HG03575 (cell line): ENCODE data around the gene UCP2.

Experiments used
- ATAC-seq: cut with Tn5 transposase; IDR thresholded peaks from one replicate; pipeline ENCODE4 v1.9.1; 2021; ENCODE audit not compliant: unreplicated experiment, insufficient number of reproducible peaks, low FRiP score; ENCODE audit errors: extremely low read depth

UCP2 gene

GRCh38 chr11:74011360-74012073, 28.9 kb upstream of the UCP2 start:
- ATAC-seq: peak; percentile 40

GRCh38 chr11:74010306-74011300, 28.0 kb upstream of the UCP2 start:
- no peak for ATAC-seq

- ATAC-seq: no peak
Observed at GRCh38 chr11:74009675-74010305, 27.1 kb upstream of the UCP2 start.

- no peak for ATAC-seq
Observed at GRCh38 chr11:74009230-74009547, 26.5 kb upstream of the UCP2 start.

GRCh38 chr11:74008373-74009229, 26.0 kb upstream of the UCP2 start, which contains the start of gene UCP3:
Gene UCP3, minus strand, starts transcription at chr11:74009085. Its CDS starts 2,043 bp downstream, at chr11:74007042.
- ATAC-seq: no peak

GRCh38 chr11:74007691-74008372, 25.2 kb upstream of the UCP2 start:
- no peak for ATAC-seq

DNA sequence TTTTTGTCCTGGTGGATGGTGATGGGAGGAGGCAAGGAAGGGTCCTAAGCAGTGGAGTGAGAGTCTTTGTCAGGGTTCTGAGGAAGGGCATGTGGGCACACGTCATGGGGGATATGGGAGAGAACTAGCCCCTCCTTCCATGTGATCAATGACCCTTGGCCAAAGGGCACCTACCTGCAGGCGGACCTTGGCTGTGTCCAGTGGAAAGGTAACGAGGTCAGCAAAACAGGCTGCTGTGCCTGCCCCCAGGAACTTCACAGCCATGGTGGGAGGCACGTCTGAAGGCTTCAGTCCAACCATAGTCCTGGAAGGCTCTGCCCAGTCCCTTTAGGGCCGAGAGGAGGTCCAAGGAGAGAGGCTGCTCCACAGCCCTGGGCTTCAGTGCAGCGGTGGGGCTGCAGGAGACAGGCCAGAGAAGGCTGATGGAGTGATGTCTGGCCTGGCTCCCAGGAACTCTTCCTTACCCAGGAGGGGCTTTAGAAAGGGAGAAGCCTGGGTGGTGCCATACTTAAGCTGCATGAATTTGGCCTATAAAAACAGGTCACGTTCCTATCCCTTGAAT, 24.2 kb upstream of the UCP2 start:
- no peak for ATAC-seq

DNA sequence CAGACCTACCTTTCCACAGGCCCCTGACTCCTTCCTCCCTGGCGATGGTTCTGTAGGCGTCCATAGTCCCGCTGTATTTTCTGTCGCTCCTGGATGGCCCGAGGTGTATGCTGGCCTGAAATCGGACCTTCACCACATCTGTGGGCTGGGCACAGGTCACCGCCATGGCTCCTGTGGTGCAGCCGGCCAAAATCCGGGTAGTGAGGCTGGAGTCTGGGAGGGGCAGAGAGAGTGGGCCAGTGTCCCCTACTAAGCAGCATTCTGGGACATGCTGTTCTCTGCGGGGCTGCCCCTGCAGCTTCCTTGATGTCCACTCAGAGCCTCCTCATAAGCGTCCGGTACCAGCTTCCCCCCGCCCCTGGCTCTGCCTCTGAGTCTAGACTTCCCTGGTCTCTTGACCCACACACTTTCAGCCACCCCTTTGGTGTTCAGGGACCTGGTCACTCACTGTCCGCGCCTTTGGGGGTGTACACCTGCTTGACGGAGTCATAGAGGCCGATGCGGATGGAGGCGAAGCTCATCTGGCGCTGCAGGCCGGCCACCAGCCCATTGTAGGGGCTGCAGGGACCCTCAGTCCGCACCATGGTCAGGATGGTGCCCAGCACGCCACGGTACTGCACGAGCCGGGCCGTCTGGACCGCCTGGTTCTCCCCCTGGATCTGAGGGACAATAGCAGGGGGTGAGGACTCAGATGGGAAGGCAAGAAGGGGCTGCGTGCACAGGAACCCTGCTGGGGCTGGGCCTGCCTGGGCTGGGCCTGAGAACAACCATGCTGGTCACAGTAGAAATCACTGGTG, 23.3 kb upstream of the UCP2 start:
- ATAC-seq: no peak

GRCh38 chr11:74004759-74005615, 22.3 kb upstream of the UCP2 start:
- ATAC-seq: no peak

GRCh38 chr11:74004046-74004695, 21.5 kb upstream of the UCP2 start:
- no peak for ATAC-seq

DNA sequence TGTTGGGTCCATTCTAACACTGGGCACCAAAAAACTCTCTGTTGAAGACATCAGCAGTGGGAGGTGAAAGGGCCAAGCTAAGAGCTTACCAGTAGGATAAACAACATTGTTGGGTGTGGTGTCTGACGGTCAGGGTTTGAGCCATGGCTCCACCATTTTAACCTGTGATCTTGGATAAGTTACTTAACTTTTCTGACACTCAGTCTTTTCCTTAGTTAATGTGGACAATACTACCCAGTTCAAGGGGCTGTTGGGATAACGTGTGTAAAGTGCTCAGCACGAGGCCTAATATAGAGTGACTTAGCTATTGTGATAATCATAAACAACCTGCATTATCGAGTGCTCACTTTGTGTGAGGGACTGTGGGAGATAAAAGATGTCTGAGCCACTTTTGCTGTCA, 20.2 kb upstream of the UCP2 start:
- no peak for ATAC-seq

- no peak for ATAC-seq
Observed at GRCh38 chr11:74001822-74002286, 19.2 kb upstream of the UCP2 start.

- ATAC-seq: no peak
Observed at GRCh38 chr11:74000307-74001133, 17.9 kb upstream of the UCP2 start.

DNA sequence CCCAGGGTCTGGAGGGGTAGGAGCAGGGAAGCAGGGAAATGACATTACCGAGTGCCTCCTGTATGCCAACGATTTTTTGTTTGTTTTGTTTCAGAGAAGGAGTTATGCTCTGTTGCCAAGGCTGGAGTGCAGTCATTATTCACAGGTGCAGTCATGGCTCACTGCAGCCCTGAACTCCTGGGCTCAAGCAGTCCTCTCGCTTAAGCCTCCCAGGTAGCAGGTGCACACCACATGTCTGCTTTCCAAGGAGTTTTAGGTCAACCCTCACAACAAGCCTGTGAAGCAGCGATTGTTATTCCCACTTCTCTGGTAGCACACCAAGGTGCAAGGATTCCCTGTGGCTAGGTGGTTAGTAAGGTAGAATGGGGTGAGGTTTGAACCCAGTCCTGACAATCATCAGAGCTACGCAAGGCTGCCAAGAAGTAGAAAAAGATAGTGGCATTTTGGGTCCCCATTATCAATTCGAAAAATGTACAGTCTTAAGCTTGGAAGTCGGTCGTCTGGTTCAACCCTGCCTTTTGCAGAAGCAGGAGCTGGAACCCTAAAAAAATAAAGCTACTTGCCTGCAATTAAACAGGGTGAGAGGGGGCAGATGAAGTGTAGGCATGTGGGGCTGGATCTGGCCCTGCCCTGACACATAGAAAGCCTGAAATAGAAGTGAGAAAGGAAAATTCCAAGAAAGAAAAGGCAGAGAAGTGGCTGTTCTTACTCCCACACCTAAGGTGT, 17.1 kb upstream of the UCP2 start:
- no peak for ATAC-seq
